IMR-90 (cell line): ENCODE results near the gene PRRC2B. TPM values are rescaled to one million over a fixed set of nuclear protein-coding genes. Genes with fewer than 3 reads are reported as not detected.

Experiments
- ATAC-seq: fragments of 200-7000 bp; cut with Tn5 transposase; 2 replicates; pipeline ENCODE4 v1.9.1; 2020; ENCODE audit warnings: low read depth, mild to moderate bottlenecking, moderate library complexity
- BruUV-seq: library from RNA; stranded (reverse); fragments of 400-500 nt; replicated peaks from 2 replicates; lab custom pipeline; 2021; lab: Mats Ljungman, UMichigan
- CTCF ChIA-PET: fragments of 300-600 bp; formaldehyde crosslinking; extraction: SDS; loops from one replicate; lab custom pipeline; 2021; ENCODE audit warnings: antibody characterized with exemption; lab: Yijun Ruan, JAX
- POLR2A ChIA-PET: fragments of 300-600 bp; sonication (Branson Sonifier 250); formaldehyde crosslinking; loops from one replicate; lab custom pipeline; 2022; ENCODE audit warnings: antibody characterized with exemption; ENCODE audit not compliant: unreplicated experiment; lab: Charles Lee
- DNase-seq: peaks from one replicate; pipeline ENCODE4 v3.0.0; 2013
- H2AFZ ChIP-seq: replicated peaks from 2 replicates; pipeline ENCODE3; 2013; ENCODE audit warnings: low read length, mild to moderate bottlenecking; ENCODE audit not compliant: poor library complexity
- H2AK5ac ChIP-seq: 2 replicates; pipeline ENCODE4 v1.6.1; 2013; ENCODE audit warnings: low read depth, low read length, inconsistent platforms
- H2AK9ac ChIP-seq: replicated peaks from 2 replicates; pipeline ENCODE3; 2013; ENCODE audit warnings: mild to moderate bottlenecking, low read depth, low read length, moderate library complexity; ENCODE audit not compliant: poor library complexity
- H2BK120ac ChIP-seq: 2 replicates; pipeline ENCODE4 v1.6.1; 2013; ENCODE audit warnings: low read depth, low read length, inconsistent platforms
- H2BK15ac ChIP-seq: 3 replicates; pipeline ENCODE4 v1.6.1; 2013; ENCODE audit warnings: low read depth, low read length, inconsistent platforms
- H2BK20ac ChIP-seq: 2 replicates; pipeline ENCODE4 v1.6.1; 2013; ENCODE audit warnings: low read depth, mild to moderate bottlenecking, inconsistent platforms, low read length, moderate library complexity
- H2BK5ac ChIP-seq: 2 replicates; pipeline ENCODE4 v1.6.1; 2013; ENCODE audit warnings: mild to moderate bottlenecking, low read depth, low read length, inconsistent platforms; ENCODE audit not compliant: poor library complexity, severe bottlenecking
- H3K14ac ChIP-seq: replicated peaks from 2 replicates; pipeline ENCODE4 v1.6.1; 2013; ENCODE audit warnings: low read depth, low read length, inconsistent platforms
- H3K18ac ChIP-seq: 2 replicates; pipeline ENCODE4 v1.6.1; 2013; ENCODE audit warnings: low read depth, low read length, control low read depth
- H3K23ac ChIP-seq: 2 replicates; pipeline ENCODE4 v1.6.1; 2013; ENCODE audit warnings: low read depth, low read length, inconsistent platforms
- H3K27ac ChIP-seq: 2 replicates; pipeline ENCODE4 v1.5.1; 2013; ENCODE audit warnings: mild to moderate bottlenecking, control low read depth, low read length; ENCODE audit not compliant: insufficient read depth
- H3K27me3 ChIP-seq: 2 replicates; pipeline ENCODE4 v1.6.1; 2013; ENCODE audit warnings: low read length; ENCODE audit not compliant: control insufficient read depth, insufficient read depth
- H3K36me3 ChIP-seq: 2 replicates; pipeline ENCODE4 v1.6.1; 2013; ENCODE audit warnings: low read length, mixed read lengths; ENCODE audit not compliant: control insufficient read depth, insufficient read depth
- H3K4ac ChIP-seq: 2 replicates; pipeline ENCODE4 v1.6.1; 2013; ENCODE audit warnings: low read depth, low read length, inconsistent platforms
- H3K4me1 ChIP-seq: 2 replicates; pipeline ENCODE4 v1.6.1; 2013; ENCODE audit warnings: low read length, mixed read lengths; ENCODE audit not compliant: control insufficient read depth, insufficient read depth
- H3K4me2 ChIP-seq: 2 replicates; pipeline ENCODE4 v1.6.1; 2013; ENCODE audit warnings: low read depth, mild to moderate bottlenecking, control low read depth, low read length, moderate library complexity
- H3K4me3 ChIP-seq: 2 replicates; pipeline ENCODE4 v1.5.1; 2013; ENCODE audit warnings: low read depth, mild to moderate bottlenecking, control low read depth, low read length, moderate library complexity; ENCODE audit not compliant: insufficient read depth
- H3K56ac ChIP-seq: 2 replicates; pipeline ENCODE4 v1.6.1; 2013; ENCODE audit warnings: low read length, inconsistent platforms; ENCODE audit not compliant: insufficient read depth; ENCODE audit errors: extremely low read depth
- H3K79me1 ChIP-seq, 2 experiments: 2 replicates each; pipeline ENCODE4 v1.6.1; 2013; ENCODE audit warnings: low read length in 2 of 2, inconsistent platforms in 1 of 2, low read depth in 1 of 2
- H3K9ac ChIP-seq: 2 replicates; pipeline ENCODE4 v1.6.1; 2013; ENCODE audit warnings: low read depth, low read length, control low read depth
- H3K9me1 ChIP-seq: 2 replicates; pipeline ENCODE4 v1.6.1; 2013; ENCODE audit warnings: low read length, inconsistent platforms; ENCODE audit not compliant: insufficient read depth
- H3K9me3 ChIP-seq: 2 replicates; pipeline ENCODE4 v1.6.1; 2013; ENCODE audit warnings: low read length; ENCODE audit not compliant: control insufficient read depth, insufficient read depth
- H4K20me1 ChIP-seq: 2 replicates; pipeline ENCODE4 v1.6.1; 2013; ENCODE audit warnings: low read length, inconsistent platforms; ENCODE audit not compliant: insufficient read depth
- H4K5ac ChIP-seq: 2 replicates; pipeline ENCODE4 v1.6.1; 2013; ENCODE audit warnings: mild to moderate bottlenecking, low read depth, low read length, control low read depth
- H4K8ac ChIP-seq, 2 experiments: 2 replicates each; pipeline ENCODE4 v1.6.1; 2013; ENCODE audit warnings: low read depth in 2 of 2, low read length in 2 of 2, control low read depth in 1 of 2, inconsistent platforms in 1 of 2
- H4K91ac ChIP-seq: 2 replicates; pipeline ENCODE4 v1.6.1; 2013; ENCODE audit warnings: low read depth, low read length, inconsistent platforms; ENCODE audit not compliant: insufficient read depth
- CEBPB ChIP-seq: IDR thresholded peaks from 2 replicates; pipeline ENCODE4 v1.6.1; 2012; ENCODE audit warnings: low read depth, low read length, improper control_type of control experiment
- MXI1 ChIP-seq: IDR thresholded peaks from 2 replicates; pipeline ENCODE4 v1.6.1; 2012; ENCODE audit warnings: low read depth, mild to moderate bottlenecking, low read length, moderate library complexity, borderline replicate concordance
- RFX5 ChIP-seq: IDR thresholded peaks from 2 replicates; pipeline ENCODE4 v1.8.0; 2012; ENCODE audit warnings: low read depth, mild to moderate bottlenecking, low read length, moderate library complexity
- WGBS, 2 experiments: methylation state at CpG; one replicate each; pipeline versions ENCODE4 v1.1.5 to v1.1.7; 2013; ENCODE audit warnings: missing lambda C conversion rate in 2 of 2; ENCODE audit not compliant: insufficient read length in 1 of 2; ENCODE audit errors: extremely low coverage in 2 of 2; 5-methylcytosine and 5-hydroxymethylcytosine counted together
- dilution Hi-C: fragments of 300-500 bp; cut with HindIII; formaldehyde crosslinking; loops from one replicate; pipeline ENCODE4 v1.14.3; 2018; ENCODE audit warnings: low sequenced_read_pairs; ENCODE audit not compliant: unreplicated experiment
- in situ Hi-C: fragments of 300-500 bp; cut with MboI; formaldehyde crosslinking; loops from 3 replicates; pipeline ENCODE4 v1.14.3; 2019; ENCODE audit warnings: low sequenced_read_pairs, inconsistent platforms, mixed read lengths
- intact Hi-C: fragments of 100-400 bp; cut with micrococcal nuclease; formaldehyde crosslinking; loops from 2 replicates; pipeline ENCODE4 v1.10.0; 2022
- polyA plus RNA-seq, 3 experiments: library from polyadenylated mRNA; depleted of rRNA; stranded (reverse); fragments of >200 nt; gene quantifications; 2 replicates each; pipeline ENCODE4 v1.2.3, GENCODE V29; 2012; ENCODE audit warnings: low replicate concordance in 1 of 3
- total RNA-seq: library from RNA; depleted of rRNA; stranded (reverse); fragments of >200 nt; gene quantifications from 2 replicates; pipeline ENCODE4 v1.2.3, GENCODE V29; 2012

Gene PRRC2B
- total and polyA plus RNA-seq, 2 of the 4 experiments (the other 2 are of a cell fraction) = 19.4 to 39.1 TPM

GRCh38 chr9:131500939-131501541 is 107.2 kb downstream of the PRRC2B start:
- TF ChIP-seq CEBPB (peak; percentile 83), RFX5 (peak; percentile 45; the same call in 1 of the 2 replicates), MXI1 (no peak)
- H3K9me3 ChIP-seq = no peaks in the 10 kb centered on the region
- no peak overlapping the region for H4K5ac ChIP-seq
- H3K23ac ChIP-seq = no peak overlapping the region
- H3K27ac ChIP-seq = no peak overlapping the region
- no peak overlapping the region for H2BK5ac ChIP-seq
- no peak overlapping the region for H2AFZ ChIP-seq
- ATAC-seq (no peak), DNase-seq (peak; percentile 81)
- H2BK15ac ChIP-seq = no peak overlapping the region
- H3K4ac ChIP-seq = no peak overlapping the region
- dilution Hi-C loops = no loop called here
- H3K4me3 ChIP-seq = no peak overlapping the region
- no peaks in the 10 kb centered on the region for H3K27me3 ChIP-seq
- H3K56ac ChIP-seq = no peak overlapping the region
- H3K79me1 ChIP-seq = peaks cover 14 to 47% of the 10 kb centered on the region in 2 experiments
- H2AK9ac ChIP-seq = no peak overlapping the region
- no peak overlapping the region for H3K4me2 ChIP-seq
- ChIA-PET CTCF (no interaction called here), POLR2A (no interaction called here)
- peaks cover 7% of the 10 kb centered on the region; the same call in 1 of the 2 replicates for H3K4me1 ChIP-seq
- BruUV-seq = no TSS peak
- no peak overlapping the region for H4K91ac ChIP-seq
- H4K20me1 ChIP-seq = peaks cover 25% of the 10 kb centered on the region
- H3K18ac ChIP-seq = no peak overlapping the region
- H3K9ac ChIP-seq = no peak overlapping the region
- no peak overlapping the region for H2AK5ac ChIP-seq
- intact Hi-C loops = loop anchor here (5.0 kb wide), 1 partner anchor 246 kb away; no protein-coding TSS in a partner anchor
- H3K9me1 ChIP-seq = peaks cover 7% of the 10 kb centered on the region; the same call in 1 of the 2 replicates
- H2BK120ac ChIP-seq = no peak overlapping the region
- no peak overlapping the region for H4K8ac ChIP-seq
- H2BK20ac ChIP-seq = no peak overlapping the region
- H3K36me3 ChIP-seq = peaks cover 38% of the 10 kb centered on the region
- no CpG with 5 or more reads among the region's 5 CpGs for WGBS, 2 experiments
- in situ Hi-C loops = loop anchor here (10.0 kb wide), 1 partner anchor 244 kb away; the partner anchor contains the start of gene RAPGEF1
- no peak overlapping the region for H3K14ac ChIP-seq
